Ishikawa (cell line): Measurements from ENCODE around the gene TMEM80.

Source experiments
- CEBPB ChIP-seq: IDR thresholded peaks from 2 replicates; pipeline ENCODE4 v1.6.1; 2012
- EGR1 ChIP-seq: IDR thresholded peaks from 2 replicates; pipeline ENCODE4 v1.6.1; 2012
- EP300 ChIP-seq: IDR thresholded peaks from 2 replicates; pipeline ENCODE4 v1.6.1; 2012; ENCODE audit warnings: borderline replicate concordance
- RAD21 ChIP-seq: IDR thresholded peaks from 2 replicates; pipeline ENCODE4 v1.6.1; 2012; ENCODE audit warnings: low read depth
- TEAD4 ChIP-seq: IDR thresholded peaks from 2 replicates; pipeline ENCODE4 v1.6.1; 2012
- YY1 ChIP-seq: IDR thresholded peaks from 2 replicates; pipeline ENCODE4 v1.6.1; 2012; ENCODE audit warnings: low read depth

DNA sequence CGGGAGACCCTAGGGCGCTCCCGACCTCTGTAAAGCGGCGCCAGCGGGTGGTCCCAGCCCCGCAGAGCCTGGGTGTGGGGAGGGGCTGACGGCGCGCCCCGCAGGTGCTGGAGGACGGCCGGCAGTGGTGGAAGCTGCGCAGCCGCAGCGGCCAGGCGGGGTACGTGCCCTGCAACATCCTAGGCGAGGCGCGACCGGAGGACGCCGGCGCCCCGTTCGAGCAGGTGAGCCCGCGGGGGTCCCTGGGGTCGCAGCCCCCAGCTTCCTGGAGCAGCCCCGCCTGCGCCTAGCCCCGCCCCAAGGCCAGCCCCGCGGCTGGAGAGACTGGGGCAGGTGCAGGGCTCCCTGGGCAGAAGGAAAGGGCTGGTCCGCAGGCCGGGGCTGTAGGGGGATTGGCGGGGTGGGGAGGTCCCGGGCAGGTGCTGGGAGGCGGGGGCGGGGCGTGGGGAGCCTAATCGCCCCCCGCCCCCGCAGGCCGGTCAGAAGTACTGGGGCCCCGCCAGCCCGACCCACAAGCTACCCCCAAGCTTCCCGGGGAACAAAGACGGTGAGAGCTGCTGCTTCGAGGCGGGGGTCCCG lies 30.1 kb downstream of the TMEM80 start:
- TF ChIP-seq CEBPB (no peak), RAD21 (no peak), YY1 (no peak), EP300 (no peak), TEAD4 (no peak), EGR1 (no peak)
